Measurements from ENCODE around the gene TMEM91. TPM values are rescaled to one million over a fixed set of nuclear protein-coding genes. Genes with fewer than 3 reads are reported as not detected.

TMEM91 gene
- total and polyA plus RNA-seq, 9 of the 15 experiments (the other 6 are each of a cell fraction or from before 2014, with no cell fraction given): 1.2 to 5.2 (median 2.7) TPM

DNA sequence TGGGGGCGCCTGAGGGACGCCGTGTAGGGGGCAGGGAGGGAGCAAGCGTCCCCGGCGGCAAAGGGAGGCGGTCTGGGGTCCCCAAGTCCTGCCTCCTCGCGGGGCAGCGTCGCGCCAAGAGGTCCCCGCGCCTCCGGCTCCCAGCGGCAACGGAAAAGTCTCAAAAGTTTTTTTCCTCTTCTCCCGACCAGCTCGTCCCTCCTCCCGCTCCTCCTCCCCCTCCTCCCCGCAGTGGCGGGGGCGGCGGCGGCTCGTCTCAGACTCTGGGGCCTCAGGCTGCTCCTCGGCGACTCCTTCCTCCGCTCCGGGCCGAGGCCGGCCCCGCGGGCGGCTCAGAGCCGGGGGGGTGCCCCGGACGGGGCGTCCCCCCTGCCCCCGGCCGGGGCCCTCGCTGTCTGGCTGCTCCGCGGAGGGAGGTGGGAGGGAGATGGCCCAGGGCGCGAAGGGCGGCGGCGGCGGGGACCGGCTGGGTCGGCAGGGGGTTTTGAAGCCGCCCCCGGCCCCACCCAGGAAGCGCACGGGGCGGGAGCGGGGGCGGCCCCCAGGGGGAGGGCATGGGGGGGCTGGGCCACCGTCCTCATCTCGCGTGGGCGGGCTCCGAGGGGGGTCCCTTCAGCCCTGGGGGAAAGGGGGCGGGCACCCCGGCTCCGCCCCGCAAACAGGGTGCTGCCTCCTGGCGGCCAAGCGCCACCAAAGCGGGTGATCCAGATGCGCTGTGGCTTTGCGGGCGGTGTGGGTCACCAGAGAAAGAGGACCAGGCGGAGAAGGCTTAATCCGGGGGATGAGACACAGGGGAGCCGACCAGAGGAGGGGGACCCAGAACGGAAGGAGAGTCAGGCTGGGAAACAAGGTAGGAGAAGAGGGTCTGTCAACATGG is 22.6 kb upstream of the TMEM91 start, which contains the start of gene TGFB1 (continued):
- TF ChIP-seq, protein P1, sequence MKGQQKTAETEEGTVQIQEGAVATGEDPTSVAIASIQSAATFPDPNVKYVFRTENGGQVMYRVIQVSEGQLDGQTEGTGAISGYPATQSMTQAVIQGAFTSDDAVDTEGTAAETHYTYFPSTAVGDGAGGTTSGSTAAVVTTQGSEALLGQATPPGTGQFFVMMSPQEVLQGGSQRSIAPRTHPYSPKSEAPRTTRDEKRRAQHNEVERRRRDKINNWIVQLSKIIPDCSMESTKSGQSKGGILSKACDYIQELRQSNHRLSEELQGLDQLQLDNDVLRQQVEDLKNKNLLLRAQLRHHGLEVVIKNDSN (CRISPR knock-in tag; IDR thresholded peaks at IDR 0.05): no peak
- TF ChIP-seq PYGO2 (tag; IDR thresholded peaks at IDR 0.05) (no peak), BRCA1 (IDR thresholded peaks at IDR 0.05) (no peak), BRCA1 (CRISPR knock-in tag; IDR thresholded peaks at IDR 0.05) (no peak), RAD21 (CRISPR knock-in tag; conservative IDR thresholded peaks at IDR 0.05 in 1 of 2, IDR thresholded peaks at IDR 0.05 in 1 of 2) (peak; percentile 36 to 69), HNRNPLL (IDR thresholded peaks at IDR 0.05; ENCODE audit: low read depth, low read length, poor library complexity, severe bottlenecking) (peak; percentile 28)
- TF ChIP-seq, protein P2, sequence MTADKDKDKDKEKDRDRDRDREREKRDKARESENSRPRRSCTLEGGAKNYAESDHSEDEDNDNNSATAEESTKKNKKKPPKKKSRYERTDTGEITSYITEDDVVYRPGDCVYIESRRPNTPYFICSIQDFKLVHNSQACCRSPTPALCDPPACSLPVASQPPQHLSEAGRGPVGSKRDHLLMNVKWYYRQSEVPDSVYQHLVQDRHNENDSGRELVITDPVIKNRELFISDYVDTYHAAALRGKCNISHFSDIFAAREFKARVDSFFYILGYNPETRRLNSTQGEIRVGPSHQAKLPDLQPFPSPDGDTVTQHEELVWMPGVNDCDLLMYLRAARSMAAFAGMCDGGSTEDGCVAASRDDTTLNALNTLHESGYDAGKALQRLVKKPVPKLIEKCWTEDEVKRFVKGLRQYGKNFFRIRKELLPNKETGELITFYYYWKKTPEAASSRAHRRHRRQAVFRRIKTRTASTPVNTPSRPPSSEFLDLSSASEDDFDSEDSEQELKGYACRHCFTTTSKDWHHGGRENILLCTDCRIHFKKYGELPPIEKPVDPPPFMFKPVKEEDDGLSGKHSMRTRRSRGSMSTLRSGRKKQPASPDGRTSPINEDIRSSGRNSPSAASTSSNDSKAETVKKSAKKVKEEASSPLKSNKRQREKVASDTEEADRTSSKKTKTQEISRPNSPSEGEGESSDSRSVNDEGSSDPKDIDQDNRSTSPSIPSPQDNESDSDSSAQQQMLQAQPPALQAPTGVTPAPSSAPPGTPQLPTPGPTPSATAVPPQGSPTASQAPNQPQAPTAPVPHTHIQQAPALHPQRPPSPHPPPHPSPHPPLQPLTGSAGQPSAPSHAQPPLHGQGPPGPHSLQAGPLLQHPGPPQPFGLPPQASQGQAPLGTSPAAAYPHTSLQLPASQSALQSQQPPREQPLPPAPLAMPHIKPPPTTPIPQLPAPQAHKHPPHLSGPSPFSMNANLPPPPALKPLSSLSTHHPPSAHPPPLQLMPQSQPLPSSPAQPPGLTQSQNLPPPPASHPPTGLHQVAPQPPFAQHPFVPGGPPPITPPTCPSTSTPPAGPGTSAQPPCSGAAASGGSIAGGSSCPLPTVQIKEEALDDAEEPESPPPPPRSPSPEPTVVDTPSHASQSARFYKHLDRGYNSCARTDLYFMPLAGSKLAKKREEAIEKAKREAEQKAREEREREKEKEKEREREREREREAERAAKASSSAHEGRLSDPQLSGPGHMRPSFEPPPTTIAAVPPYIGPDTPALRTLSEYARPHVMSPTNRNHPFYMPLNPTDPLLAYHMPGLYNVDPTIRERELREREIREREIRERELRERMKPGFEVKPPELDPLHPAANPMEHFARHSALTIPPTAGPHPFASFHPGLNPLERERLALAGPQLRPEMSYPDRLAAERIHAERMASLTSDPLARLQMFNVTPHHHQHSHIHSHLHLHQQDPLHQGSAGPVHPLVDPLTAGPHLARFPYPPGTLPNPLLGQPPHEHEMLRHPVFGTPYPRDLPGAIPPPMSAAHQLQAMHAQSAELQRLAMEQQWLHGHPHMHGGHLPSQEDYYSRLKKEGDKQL (CRISPR knock-in tag; IDR thresholded peaks at IDR 0.05; ENCODE audit: borderline replicate concordance): no peak
- TF ChIP-seq, protein P3, sequence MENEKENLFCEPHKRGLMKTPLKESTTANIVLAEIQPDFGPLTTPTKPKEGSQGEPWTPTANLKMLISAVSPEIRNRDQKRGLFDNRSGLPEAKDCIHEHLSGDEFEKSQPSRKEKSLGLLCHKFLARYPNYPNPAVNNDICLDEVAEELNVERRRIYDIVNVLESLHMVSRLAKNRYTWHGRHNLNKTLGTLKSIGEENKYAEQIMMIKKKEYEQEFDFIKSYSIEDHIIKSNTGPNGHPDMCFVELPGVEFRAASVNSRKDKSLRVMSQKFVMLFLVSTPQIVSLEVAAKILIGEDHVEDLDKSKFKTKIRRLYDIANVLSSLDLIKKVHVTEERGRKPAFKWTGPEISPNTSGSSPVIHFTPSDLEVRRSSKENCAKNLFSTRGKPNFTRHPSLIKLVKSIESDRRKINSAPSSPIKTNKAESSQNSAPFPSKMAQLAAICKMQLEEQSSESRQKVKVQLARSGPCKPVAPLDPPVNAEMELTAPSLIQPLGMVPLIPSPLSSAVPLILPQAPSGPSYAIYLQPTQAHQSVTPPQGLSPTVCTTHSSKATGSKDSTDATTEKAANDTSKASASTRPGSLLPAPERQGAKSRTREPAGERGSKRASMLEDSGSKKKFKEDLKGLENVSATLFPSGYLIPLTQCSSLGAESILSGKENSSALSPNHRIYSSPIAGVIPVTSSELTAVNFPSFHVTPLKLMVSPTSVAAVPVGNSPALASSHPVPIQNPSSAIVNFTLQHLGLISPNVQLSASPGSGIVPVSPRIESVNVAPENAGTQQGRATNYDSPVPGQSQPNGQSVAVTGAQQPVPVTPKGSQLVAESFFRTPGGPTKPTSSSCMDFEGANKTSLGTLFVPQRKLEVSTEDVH (IDR thresholded peaks at IDR 0.05; ENCODE audit: low read depth, partially characterized antibody): no peak
- TF ChIP-seq, protein P4, sequence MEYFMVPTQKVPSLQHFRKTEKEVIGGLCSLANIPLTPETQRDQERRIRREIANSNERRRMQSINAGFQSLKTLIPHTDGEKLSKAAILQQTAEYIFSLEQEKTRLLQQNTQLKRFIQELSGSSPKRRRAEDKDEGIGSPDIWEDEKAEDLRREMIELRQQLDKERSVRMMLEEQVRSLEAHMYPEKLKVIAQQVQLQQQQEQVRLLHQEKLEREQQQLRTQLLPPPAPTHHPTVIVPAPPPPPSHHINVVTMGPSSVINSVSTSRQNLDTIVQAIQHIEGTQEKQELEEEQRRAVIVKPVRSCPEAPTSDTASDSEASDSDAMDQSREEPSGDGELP (CRISPR knock-in tag; IDR thresholded peaks at IDR 0.05; ENCODE audit: borderline replicate concordance): peak; percentile 88

Measured in K562 (cell line).